ENCODE results near the gene PDZD2. TPM values are rescaled to one million over a fixed set of nuclear protein-coding genes. Genes with fewer than 3 reads are reported as not detected.
A peak's percentile ranks its signal among the peaks of the same experiment; 100 is the strongest.

Gene PDZD2
- polyA plus RNA-seq, 1 donor from 2014 or later, result 3.1 TPM

- TF ChIP-seq, protein P1, sequence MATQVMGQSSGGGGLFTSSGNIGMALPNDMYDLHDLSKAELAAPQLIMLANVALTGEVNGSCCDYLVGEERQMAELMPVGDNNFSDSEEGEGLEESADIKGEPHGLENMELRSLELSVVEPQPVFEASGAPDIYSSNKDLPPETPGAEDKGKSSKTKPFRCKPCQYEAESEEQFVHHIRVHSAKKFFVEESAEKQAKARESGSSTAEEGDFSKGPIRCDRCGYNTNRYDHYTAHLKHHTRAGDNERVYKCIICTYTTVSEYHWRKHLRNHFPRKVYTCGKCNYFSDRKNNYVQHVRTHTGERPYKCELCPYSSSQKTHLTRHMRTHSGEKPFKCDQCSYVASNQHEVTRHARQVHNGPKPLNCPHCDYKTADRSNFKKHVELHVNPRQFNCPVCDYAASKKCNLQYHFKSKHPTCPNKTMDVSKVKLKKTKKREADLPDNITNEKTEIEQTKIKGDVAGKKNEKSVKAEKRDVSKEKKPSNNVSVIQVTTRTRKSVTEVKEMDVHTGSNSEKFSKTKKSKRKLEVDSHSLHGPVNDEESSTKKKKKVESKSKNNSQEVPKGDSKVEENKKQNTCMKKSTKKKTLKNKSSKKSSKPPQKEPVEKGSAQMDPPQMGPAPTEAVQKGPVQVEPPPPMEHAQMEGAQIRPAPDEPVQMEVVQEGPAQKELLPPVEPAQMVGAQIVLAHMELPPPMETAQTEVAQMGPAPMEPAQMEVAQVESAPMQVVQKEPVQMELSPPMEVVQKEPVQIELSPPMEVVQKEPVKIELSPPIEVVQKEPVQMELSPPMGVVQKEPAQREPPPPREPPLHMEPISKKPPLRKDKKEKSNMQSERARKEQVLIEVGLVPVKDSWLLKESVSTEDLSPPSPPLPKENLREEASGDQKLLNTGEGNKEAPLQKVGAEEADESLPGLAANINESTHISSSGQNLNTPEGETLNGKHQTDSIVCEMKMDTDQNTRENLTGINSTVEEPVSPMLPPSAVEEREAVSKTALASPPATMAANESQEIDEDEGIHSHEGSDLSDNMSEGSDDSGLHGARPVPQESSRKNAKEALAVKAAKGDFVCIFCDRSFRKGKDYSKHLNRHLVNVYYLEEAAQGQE (IDR thresholded peaks at IDR 0.05; ENCODE audit: borderline replicate concordance), result no peak
These were observed 1.6 kb downstream of the PDZD2 start (continued) for GRCh38 chr5:31640573-31640972.

DNA sequence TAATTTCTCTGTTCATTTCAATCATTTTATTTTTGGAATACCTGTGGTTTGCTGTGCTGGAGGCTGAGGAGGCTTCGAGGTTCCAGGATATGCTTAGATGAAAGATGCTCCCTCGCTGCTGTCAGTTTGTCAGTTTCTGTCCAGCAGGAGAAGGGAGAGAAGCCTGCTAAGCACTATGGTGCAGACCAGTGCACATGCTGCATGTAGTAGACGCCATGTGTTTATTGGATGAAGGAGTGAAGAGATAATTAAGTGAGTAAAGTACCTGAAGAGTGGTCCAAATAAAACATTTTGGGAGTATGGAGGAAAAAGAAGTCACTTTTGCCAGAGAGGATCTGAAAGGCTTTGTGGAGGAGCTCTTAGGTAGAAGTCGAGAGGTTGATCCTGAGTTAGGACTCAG lies 2.1 kb downstream of the PDZD2 start:
- Histone ChIP-seq H3K9me2 (ENCODE audit: insufficient read depth, low read length) (no peaks in the 10 kb centered on the region), H2AFZ (ENCODE audit: low read depth, low read length) (no peak overlapping the region), H3K27ac (ENCODE audit: low read length) (no peak overlapping the region), H3K79me2 (replicated peaks; ENCODE audit: insufficient read depth, low read length) (no peaks in the 10 kb centered on the region), H3K9ac (ENCODE audit: low read length) (no peak overlapping the region), H3K4me3 (ENCODE audit: low read length) (peak overlapping the region; percentile 92), H3K9me3 (ENCODE audit: low read length) (no peaks in the 10 kb centered on the region), H3F3A (ENCODE audit: insufficient read depth, low read length, poor library complexity, severe bottlenecking) (no peaks in the 10 kb centered on the region), H3K36me3 (ENCODE audit: insufficient read depth, low read length) (no peaks in the 10 kb centered on the region), H3K27me3 (ENCODE audit: insufficient read depth, low read depth, low read length) (peaks cover 20% of the 10 kb centered on the region), H4K20me1 (ENCODE audit: insufficient read depth) (no peaks in the 10 kb centered on the region), H3K4me2 (ENCODE audit: low read length) (no peak overlapping the region)
- no peak for TF ChIP-seq MXI1 (conservative IDR thresholded peaks at IDR 0.05; ENCODE audit: poor library complexity, severe bottlenecking)
- TF ChIP-seq, protein P2, sequence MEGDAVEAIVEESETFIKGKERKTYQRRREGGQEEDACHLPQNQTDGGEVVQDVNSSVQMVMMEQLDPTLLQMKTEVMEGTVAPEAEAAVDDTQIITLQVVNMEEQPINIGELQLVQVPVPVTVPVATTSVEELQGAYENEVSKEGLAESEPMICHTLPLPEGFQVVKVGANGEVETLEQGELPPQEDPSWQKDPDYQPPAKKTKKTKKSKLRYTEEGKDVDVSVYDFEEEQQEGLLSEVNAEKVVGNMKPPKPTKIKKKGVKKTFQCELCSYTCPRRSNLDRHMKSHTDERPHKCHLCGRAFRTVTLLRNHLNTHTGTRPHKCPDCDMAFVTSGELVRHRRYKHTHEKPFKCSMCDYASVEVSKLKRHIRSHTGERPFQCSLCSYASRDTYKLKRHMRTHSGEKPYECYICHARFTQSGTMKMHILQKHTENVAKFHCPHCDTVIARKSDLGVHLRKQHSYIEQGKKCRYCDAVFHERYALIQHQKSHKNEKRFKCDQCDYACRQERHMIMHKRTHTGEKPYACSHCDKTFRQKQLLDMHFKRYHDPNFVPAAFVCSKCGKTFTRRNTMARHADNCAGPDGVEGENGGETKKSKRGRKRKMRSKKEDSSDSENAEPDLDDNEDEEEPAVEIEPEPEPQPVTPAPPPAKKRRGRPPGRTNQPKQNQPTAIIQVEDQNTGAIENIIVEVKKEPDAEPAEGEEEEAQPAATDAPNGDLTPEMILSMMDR (IDR thresholded peaks at IDR 0.05; ENCODE audit: poor library complexity, severe bottlenecking), result no peak
- no peak for TF ChIP-seq EZH2 (IDR thresholded peaks at IDR 0.05; ENCODE audit: borderline replicate concordance, insufficient read depth, low read length, poor library complexity, severe bottlenecking)
- no peak for TF ChIP-seq POLR2AphosphoS5 (IDR thresholded peaks at IDR 0.05)
- TF ChIP-seq, protein P1 (IDR thresholded peaks at IDR 0.05; ENCODE audit: borderline replicate concordance), result no peak
- TF ChIP-seq SMC3 (conservative IDR thresholded peaks at IDR 0.05; ENCODE audit: poor library complexity), result no peak
- no peak for TF ChIP-seq TAF1 (IDR thresholded peaks at IDR 0.05; ENCODE audit: low read depth)
- no peak for TF ChIP-seq EP300 (conservative IDR thresholded peaks at IDR 0.05; ENCODE audit: poor library complexity, severe bottlenecking)
- TF ChIP-seq RAD21 (conservative IDR thresholded peaks at IDR 0.05), result no peak
